Liver (tissue), 9 donors: Measurements from ENCODE around the gene C2CD2. TPM values are rescaled to one million over a fixed set of nuclear protein-coding genes. Genes with fewer than 3 reads are reported as not detected.

Experiments used
- DNase-seq: peaks from one replicate; pipeline ENCODE4 v3.0.0-alpha.2; 2017; ENCODE audit warnings: low spot score
- H3K27ac ChIP-seq, 2 donors: one replicate each; pipeline ENCODE4 v1.7.0; 2013; ENCODE audit warnings: inconsistent platforms in 2 of 2, low read length in 2 of 2, control low read depth in 1 of 2, low read depth in 1 of 2, mild to moderate bottlenecking in 1 of 2
- H3K27me3 ChIP-seq, 4 donors: one replicate each; pipeline versions ENCODE4 v1.6.1 to v1.7.0; 2013; ENCODE audit warnings: low read length in 3 of 4, inconsistent platforms in 1 of 4, mild to moderate bottlenecking in 1 of 4, moderate library complexity in 1 of 4; ENCODE audit not compliant: control insufficient read depth in 4 of 4, insufficient read depth in 4 of 4
- H3K36me3 ChIP-seq, 4 donors: one replicate each; pipeline versions ENCODE4 v1.6.1 to v1.7.0; 2013; ENCODE audit warnings: low read length in 3 of 4, mild to moderate bottlenecking in 3 of 4, low read depth in 1 of 4, moderate library complexity in 1 of 4; ENCODE audit not compliant: control insufficient read depth in 4 of 4, insufficient read depth in 3 of 4
- H3K4me1 ChIP-seq, 4 donors: one replicate each; pipeline versions ENCODE4 v1.6.1 to v1.7.0; 2013; ENCODE audit warnings: low read length in 3 of 4, mild to moderate bottlenecking in 3 of 4, moderate library complexity in 1 of 4; ENCODE audit not compliant: control insufficient read depth in 4 of 4, insufficient read depth in 4 of 4
- H3K4me3 ChIP-seq, 3 donors: one replicate each; pipeline versions ENCODE4 v1.6.1 to v1.7.0; 2013; ENCODE audit warnings: low read length in 3 of 3, control low read depth in 1 of 3, low read depth in 1 of 3, mild to moderate bottlenecking in 1 of 3
- H3K9ac ChIP-seq, 2 donors: one replicate each; pipeline ENCODE4 v1.7.0; 2013; ENCODE audit warnings: low read length in 2 of 2, mild to moderate bottlenecking in 2 of 2, moderate library complexity in 2 of 2, control low read depth in 1 of 2, low read depth in 1 of 2
- H3K9me3 ChIP-seq, 4 donors: one replicate each; pipeline versions ENCODE4 v1.6.1 to v1.7.0; 2013; ENCODE audit warnings: low read length in 3 of 4; ENCODE audit not compliant: control insufficient read depth in 4 of 4
- ATF3 ChIP-seq: IDR thresholded peaks from 2 replicates; pipeline ENCODE4 v1.6.1; 2016; ENCODE audit warnings: antibody characterized with exemption
- CTCF ChIP-seq: fragments of 150-350 bp; IDR thresholded peaks from 2 replicates; pipeline ENCODE4 v1.5.1; 2017; ENCODE audit warnings: improper control_type of control experiment, low read depth, low read length; ENCODE audit not compliant: missing input control
- EGR1 ChIP-seq, 2 donors: IDR thresholded peaks; 2 replicates each; pipeline ENCODE4 v1.6.1; 2016 to 2018; ENCODE audit warnings: antibody characterized with exemption in 2 of 2, low read depth in 2 of 2
- FOXA1 ChIP-seq: IDR thresholded peaks from 2 replicates; pipeline ENCODE4 v1.6.1; 2016; ENCODE audit warnings: antibody characterized with exemption
- FOXA2 ChIP-seq: IDR thresholded peaks from 2 replicates; pipeline ENCODE4 v1.6.1; 2016; ENCODE audit warnings: antibody characterized with exemption
- HNF4A ChIP-seq, 2 donors: conservative IDR thresholded peaks; 2 replicates each; pipeline ENCODE4 v1.6.1; 2016; ENCODE audit warnings: antibody characterized with exemption in 2 of 2, mild to moderate bottlenecking in 2 of 2
- HNF4G ChIP-seq: IDR thresholded peaks from 2 replicates; pipeline ENCODE4 v1.6.1; 2016; ENCODE audit warnings: antibody characterized with exemption
- JUND ChIP-seq, 2 donors: IDR thresholded peaks; 2 replicates each; pipeline ENCODE4 v1.6.1; 2016; ENCODE audit warnings: antibody characterized with exemption in 2 of 2
- MAX ChIP-seq: IDR thresholded peaks from 2 replicates; pipeline ENCODE4 v1.6.1; 2016; ENCODE audit warnings: antibody characterized with exemption
- NR2F2 ChIP-seq: IDR thresholded peaks from 2 replicates; pipeline ENCODE4 v1.6.1; 2016; ENCODE audit warnings: antibody characterized with exemption
- RAD21 ChIP-seq, 2 donors: IDR thresholded peaks; 2 replicates each; pipeline ENCODE4 v1.6.1; 2016; ENCODE audit warnings: antibody characterized with exemption in 2 of 2, mild to moderate bottlenecking in 2 of 2
- REST ChIP-seq: IDR thresholded peaks from 2 replicates; pipeline ENCODE4 v1.6.1; 2016; ENCODE audit warnings: antibody characterized with exemption, mild to moderate bottlenecking
- RXRA ChIP-seq, 2 donors: IDR thresholded peaks; 2 replicates each; pipeline ENCODE4 v1.6.1; 2017 to 2018; ENCODE audit warnings: antibody characterized with exemption in 2 of 2, mild to moderate bottlenecking in 1 of 2
- SP1 ChIP-seq: IDR thresholded peaks from 2 replicates; pipeline ENCODE4 v1.6.1; 2018; ENCODE audit warnings: antibody characterized with exemption, mild to moderate bottlenecking
- TAF1 ChIP-seq: conservative IDR thresholded peaks from 2 replicates; pipeline ENCODE4 v1.6.1; 2016; ENCODE audit warnings: antibody characterized with exemption, mild to moderate bottlenecking
- YY1 ChIP-seq: IDR thresholded peaks from 2 replicates; pipeline ENCODE4 v1.6.1; 2016; ENCODE audit warnings: antibody characterized with exemption, mild to moderate bottlenecking
- ZBTB33 ChIP-seq: IDR thresholded peaks from 2 replicates; pipeline ENCODE4 v1.6.1; 2016; ENCODE audit warnings: antibody characterized with exemption
- WGBS: extraction: QIAGEN DNeasy Blood & Tissue Kit; methylation state at CpG from one replicate; pipeline ENCODE4 v1.1.7; 2013; 5-methylcytosine and 5-hydroxymethylcytosine counted together
- polyA plus RNA-seq, 2 donors: library from polyadenylated mRNA; stranded (reverse) in 1 of 2; unstranded in 1 of 2; fragments of 200-250 nt in 1 of 2; fragments of >200 nt in 1 of 2; fragmentation: Nextera tagmentation in 1 of 2; extraction: Ambion mirVana in 1 of 2; gene quantifications; one replicate each; pipeline versions ENCODE4 v1.2.1 to v1.2.3, GENCODE V29; 2013 to 2015
- total RNA-seq, 2 donors: library from RNA; depleted of rRNA; stranded (reverse); fragments of >200 nt; gene quantifications; one replicate each; pipeline ENCODE4 v1.2.3, GENCODE V29; 2014
- donor health status: healthy.
- donor health status: healthy.
- donor health status: healthy.
- donor health status: healthy.
- donor health status: healthy.

The C2CD2 gene
- total and polyA plus RNA-seq, 4 donors: 2.9 to 17.9 (median 6.0) TPM

- Histone ChIP-seq H3K4me1 (no peaks in the 10 kb centered on the region), H3K9me3 (no peaks in the 10 kb centered on the region), H3K9ac (no peak overlapping the region), H3K36me3 (peaks cover 1 to 21% (median 8%) of the 10 kb centered on the region in 4 donors), H3K27ac (no peak overlapping the region), H3K27me3 (no peaks in the 10 kb centered on the region), H3K4me3 (no peak overlapping the region)
- WGBS: 98% methylated on average over 4 of the region's 4 CpGs
- DNase-seq: no peak
- TF ChIP-seq FOXA1 (no peak), RXRA (IDR thresholded peaks at IDR 0.05) (no peak), RAD21 (IDR thresholded peaks at IDR 0.05) (no peak), REST (no peak), HNF4A (conservative IDR thresholded peaks at IDR 0.05) (no peak), ATF3 (no peak), CTCF (no peak), YY1 (no peak), TAF1 (no peak), NR2F2 (no peak), MAX (no peak), EGR1 (IDR thresholded peaks at IDR 0.05; ENCODE audit: low read depth in 2 of 2) (no peak), JUND (IDR thresholded peaks at IDR 0.05) (no peak), ZBTB33 (no peak), SP1 (no peak), FOXA2 (no peak), HNF4G (no peak)
Observed at GRCh38 chr21:41917531-41917930, 36.3 kb downstream of the C2CD2 start.

GRCh38 chr21:41916888-41917433 is 36.9 kb downstream of the C2CD2 start:
- Histone ChIP-seq H3K9me3 (no peaks in the 10 kb centered on the region), H3K36me3 (peaks cover 1 to 24% (median 10%) of the 10 kb centered on the region in 4 donors), H3K9ac (no peak overlapping the region), H3K4me1 (no peaks in the 10 kb centered on the region), H3K27ac (no peak overlapping the region), H3K4me3 (no peak overlapping the region), H3K27me3 (no peaks in the 10 kb centered on the region)
- TF ChIP-seq RAD21 (IDR thresholded peaks at IDR 0.05): no peak
- no peak for TF ChIP-seq SP1
- 94% methylated on average over 3 of the region's 3 CpGs for WGBS
- DNase-seq: no peak
